WERI-Rb-1 (cell line): Measurements from ENCODE around the gene CTF1.
A peak's percentile ranks its signal among the peaks of the same experiment; 100 is the strongest.

Source experiments
- DNase-seq: peaks from one replicate; pipeline ENCODE4 v3.0.0-alpha.2; 2020
- H3K27ac ChIP-seq: fragments of 250-450 bp; sonication (Bioruptor Pico); 2 replicates; pipeline ENCODE4 v1.5.1; 2020; ENCODE audit warnings: mild to moderate bottlenecking, moderate library complexity
- H3K27me3 ChIP-seq: fragments of 250-450 bp; sonication (Bioruptor Pico); 2 replicates; pipeline ENCODE4 v1.5.1; 2021; ENCODE audit warnings: mild to moderate bottlenecking, low read depth, moderate library complexity; ENCODE audit not compliant: insufficient read depth, severe bottlenecking
- H3K36me3 ChIP-seq: fragments of 250-450 bp; sonication (Bioruptor Pico); 2 replicates; pipeline ENCODE4 v1.5.1; 2020; ENCODE audit warnings: mild to moderate bottlenecking, moderate library complexity
- H3K4me3 ChIP-seq: 2 replicates; pipeline ENCODE4 v1.5.1; 2011; ENCODE audit warnings: low read depth, mild to moderate bottlenecking, control low read depth, low read length
- H3K9me3 ChIP-seq: fragments of 250-450 bp; sonication (Bioruptor Pico); 2 replicates; pipeline ENCODE4 v1.5.1; 2021; ENCODE audit warnings: mild to moderate bottlenecking, moderate library complexity; ENCODE audit not compliant: severe bottlenecking
- CTCF ChIP-seq: IDR thresholded peaks from 2 replicates; pipeline ENCODE4 v1.5.1; 2011; ENCODE audit warnings: low read depth, mild to moderate bottlenecking, control low read depth, inconsistent platforms, low read length

CTF1 gene

GRCh38 chr16:30922420-30922959 lies 26.1 kb downstream of the CTF1 start:
- Histone ChIP-seq H3K36me3 (peaks cover 12% of the 10 kb centered on the region), H3K9me3 (no peaks in the 10 kb centered on the region), H3K4me3 (peak overlapping the region; percentile 91), H3K27ac (peak overlapping the region; percentile 97), H3K27me3 (no peaks in the 10 kb centered on the region)
- DNase-seq = peak; percentile 100
- TF ChIP-seq CTCF = no peak

- Histone ChIP-seq H3K27ac (peak overlapping the region; percentile 97), H3K9me3 (no peaks in the 10 kb centered on the region), H3K4me3 (peak overlapping the region; percentile 91), H3K27me3 (no peaks in the 10 kb centered on the region), H3K36me3 (peaks cover 14% of the 10 kb centered on the region)
- no peak for TF ChIP-seq CTCF
- DNase-seq = peak; percentile 99
Observed at GRCh38 chr16:30922960-30923535, 26.6 kb downstream of the CTF1 start.

- peak within 1 kb of the TSS; percentile 97 for H3K27ac ChIP-seq
- no peaks in the 10 kb centered on the region for H3K9me3 ChIP-seq
- TF ChIP-seq CTCF = no peak
- no peaks in the 10 kb centered on the region for H3K27me3 ChIP-seq
- no peak for DNase-seq
- peak within 1 kb of the TSS; percentile 91 for H3K4me3 ChIP-seq
- H3K36me3 ChIP-seq = peaks cover 14% of the 10 kb centered on the region
Observed at GRCh38 chr16:30923554-30924075, 27.2 kb downstream of the CTF1 start, which contains the start of gene FBXL19. TSS of gene FBXL19 (plus strand) at chr16:30923572. CDS start at chr16:30925755, 2,183 bp downstream.

GRCh38 chr16:30924076-30924912 lies 27.9 kb downstream of the CTF1 start:
- H3K4me3 ChIP-seq = peak overlapping the region; percentile 57
- no peak for TF ChIP-seq CTCF
- no peak for DNase-seq
- no peaks in the 10 kb centered on the region for H3K9me3 ChIP-seq
- H3K36me3 ChIP-seq = peaks cover 18% of the 10 kb centered on the region
- no peaks in the 10 kb centered on the region for H3K27me3 ChIP-seq
- no peak overlapping the region for H3K27ac ChIP-seq

- no peak for DNase-seq
- Histone ChIP-seq H3K27ac (no peak overlapping the region), H3K27me3 (no peaks in the 10 kb centered on the region), H3K36me3 (peaks cover 25% of the 10 kb centered on the region), H3K4me3 (peak overlapping the region; percentile 57; the same call in 1 of the 2 replicates), H3K9me3 (no peaks in the 10 kb centered on the region)
- no peak for TF ChIP-seq CTCF
Observed at GRCh38 chr16:30924913-30925631, 28.7 kb downstream of the CTF1 start.
